HepG2 (cell line): ENCODE data around the gene C2. TPM values are rescaled to one million over a fixed set of nuclear protein-coding genes. Genes with fewer than 3 reads are reported as not detected.

Experiments used
- CHCHD3 ChIP-seq: sonication (generic); formaldehyde crosslinking; IDR thresholded peaks from 2 replicates; pipeline ENCODE4 v1.8.0; 2022; ENCODE audit warnings: mild to moderate bottlenecking, missing genetic modification reagents, moderate library complexity
- HMG20A ChIP-seq: IDR thresholded peaks from 2 replicates; pipeline ENCODE4 v1.6.1; 2016; ENCODE audit warnings: borderline replicate concordance
- HNF4A ChIP-seq: sonication (generic); formaldehyde crosslinking; IDR thresholded peaks from 2 replicates; pipeline ENCODE4 v1.4.0; 2020; ENCODE audit warnings: missing genetic modification reagents
- HOXA3 ChIP-seq: sonication (generic); formaldehyde crosslinking; IDR thresholded peaks from 2 replicates; pipeline ENCODE4 v1.5.0; 2020; ENCODE audit warnings: missing genetic modification reagents
- IKZF1 ChIP-seq: fragments of 450-650 bp; IDR thresholded peaks from 2 replicates; pipeline ENCODE4 v1.7.1; 2016
- KDM1A ChIP-seq: IDR thresholded peaks from 2 replicates; pipeline ENCODE4 v1.6.1; 2016; ENCODE audit warnings: missing compliant biosample characterization
- KDM6A ChIP-seq: IDR thresholded peaks from 2 replicates; pipeline ENCODE4 v1.6.1; 2016; ENCODE audit warnings: low read depth
- KMT2A ChIP-seq: sonication (generic); formaldehyde crosslinking; IDR thresholded peaks from 2 replicates; pipeline ENCODE4 v1.4.0; 2020; ENCODE audit warnings: missing genetic modification reagents
- LCORL ChIP-seq, 2 experiments: fragments of 450-650 bp in 1 of 2; sonication (generic) in 1 of 2; formaldehyde crosslinking in 1 of 2; IDR thresholded peaks; 2 replicates each; pipeline versions ENCODE4 v1.5.0 to v1.6.1; 2017 to 2020; ENCODE audit warnings: antibody characterized with exemption in 1 of 2, missing genetic modification reagents in 1 of 2
- MED8 ChIP-seq: sonication (generic); formaldehyde crosslinking; IDR thresholded peaks from 2 replicates; pipeline ENCODE4 v1.8.1; 2023; ENCODE audit warnings: mild to moderate bottlenecking, missing genetic modification reagents; ENCODE audit not compliant: insufficient replicate concordance
- NFATC3 ChIP-seq: sonication (generic); formaldehyde crosslinking; IDR thresholded peaks from 2 replicates; pipeline ENCODE4 v1.5.1; 2020; ENCODE audit warnings: mild to moderate bottlenecking, missing genetic modification reagents
- NFIB ChIP-seq: sonication (generic); formaldehyde crosslinking; IDR thresholded peaks from 2 replicates; pipeline ENCODE4 v1.9.0; 2021; ENCODE audit warnings: missing genetic modification reagents, mild to moderate bottlenecking, borderline replicate concordance
- NFRKB ChIP-seq: fragments of 450-650 bp; IDR thresholded peaks from 2 replicates; pipeline ENCODE4 v1.6.1; 2017
- RXRB ChIP-seq: IDR thresholded peaks from 2 replicates; pipeline ENCODE4 v1.6.1; 2016; ENCODE audit warnings: borderline replicate concordance, missing genetic modification reagents, missing compliant biosample characterization
- SIX4 ChIP-seq: sonication (generic); formaldehyde crosslinking; IDR thresholded peaks from 2 replicates; pipeline ENCODE4 v1.4.0; 2020; ENCODE audit warnings: missing genetic modification reagents
- SP140L ChIP-seq: sonication (generic); formaldehyde crosslinking; IDR thresholded peaks from 2 replicates; pipeline ENCODE4 v1.4.0; 2020; ENCODE audit warnings: missing genetic modification reagents, borderline replicate concordance
- SP4 ChIP-seq: sonication (generic); formaldehyde crosslinking; IDR thresholded peaks from 2 replicates; pipeline ENCODE4 v1.8.1; 2023; ENCODE audit warnings: mild to moderate bottlenecking, missing genetic modification reagents
- SRY ChIP-seq: sonication (generic); formaldehyde crosslinking; IDR thresholded peaks from 2 replicates; pipeline ENCODE4 v1.8.0; 2022; ENCODE audit warnings: mild to moderate bottlenecking, missing genetic modification reagents
- STAG1 ChIP-seq: sonication (generic); formaldehyde crosslinking; IDR thresholded peaks from 2 replicates; pipeline ENCODE4 v1.4.0; 2020; ENCODE audit warnings: missing genetic modification reagents
- TGIF2 ChIP-seq: IDR thresholded peaks from 2 replicates; pipeline ENCODE4 v1.6.1; 2016; ENCODE audit warnings: control low read depth, missing compliant biosample characterization
- YEATS4 ChIP-seq: sonication (generic); formaldehyde crosslinking; IDR thresholded peaks from 2 replicates; pipeline ENCODE4 v1.4.0; 2020; ENCODE audit warnings: missing genetic modification reagents, borderline replicate concordance
- ZFP62 ChIP-seq: sonication (generic); formaldehyde crosslinking; IDR thresholded peaks from 2 replicates; pipeline ENCODE4 v1.4.0; 2020; ENCODE audit warnings: missing genetic modification reagents
- ZHX1 ChIP-seq: sonication (generic); formaldehyde crosslinking; IDR thresholded peaks from 2 replicates; pipeline ENCODE4 v1.8.1; 2022; ENCODE audit warnings: low read depth, mild to moderate bottlenecking, missing genetic modification reagents
- ZNF205 ChIP-seq: IDR thresholded peaks from 2 replicates; pipeline ENCODE4 v1.6.1; 2018; ENCODE audit warnings: missing biosample characterization, missing genetic modification reagents
- ZNF543 ChIP-seq: sonication (generic); formaldehyde crosslinking; IDR thresholded peaks from 2 replicates; pipeline ENCODE4 v1.4.0; 2020; ENCODE audit warnings: mild to moderate bottlenecking, missing genetic modification reagents
- ZNF550 ChIP-seq: sonication (generic); formaldehyde crosslinking; IDR thresholded peaks from 2 replicates; pipeline ENCODE4 v1.4.0; 2020; ENCODE audit warnings: mild to moderate bottlenecking, missing genetic modification reagents, borderline replicate concordance
- ZNF644 ChIP-seq: IDR thresholded peaks from 2 replicates; pipeline ENCODE4 v1.6.1; 2016; ENCODE audit warnings: low read depth
- ZNF766 ChIP-seq: sonication (generic); formaldehyde crosslinking; IDR thresholded peaks from 2 replicates; pipeline ENCODE4 v1.5.0; 2020; ENCODE audit warnings: missing genetic modification reagents, borderline replicate concordance
- ZNF800 ChIP-seq: sonication (generic); formaldehyde crosslinking; IDR thresholded peaks from 2 replicates; pipeline ENCODE4 v1.4.0; 2020; ENCODE audit warnings: missing genetic modification reagents
- polyA plus RNA-seq, 8 experiments: library from polyadenylated mRNA; depleted of rRNA in 3 of 8; stranded (reverse) in 7 of 8; unstranded in 1 of 8; fragments of >200 nt; fragmentation: Illumina TruSeq in 4 of 8; extraction: Trizol in 4 of 8; gene quantifications; 2 replicates each; pipeline versions ENCODE4 v1.2.1 to v1.2.3, GENCODE V29; 2011 to 2016; ENCODE audit warnings: low read depth in 4 of 8, missing spikeins in 1 of 8, mixed read lengths in 1 of 8; ENCODE audit not compliant: insufficient read depth in 1 of 8
- total RNA-seq, 5 experiments: library from RNA; depleted of rRNA; stranded (reverse); fragments of >200 nt; fragmentation: Illumina TruSeq; extraction: Trizol; gene quantifications; 2 replicates each; pipeline ENCODE4 v1.2.3, GENCODE V29; 2016; ENCODE audit warnings: low read depth in 1 of 5

The C2 gene
- total and polyA plus RNA-seq, 2 of the 13 experiments (the other 11 are each of a cell fraction or from before 2014, with no cell fraction given), result 165 to 307 TPM

- TF ChIP-seq LCORL (IDR thresholded peaks at IDR 0.05) (no peak), LCORL (CRISPR knock-in tag; IDR thresholded peaks at IDR 0.05) (no peak), ZNF644 (no peak), KDM6A (CRISPR knock-in tag) (no peak), RXRB (peak; percentile 66; the same call in 1 of the 2 replicates), TGIF2 (CRISPR knock-in tag) (peak; percentile 84), IKZF1 (no peak), ZNF543 (CRISPR knock-in tag) (no peak), ZNF800 (CRISPR knock-in tag) (0 out of 2 replicates have a peak, but pooled peaks have one; percentile 39), ZNF205 (no peak), CHCHD3 (CRISPR knock-in tag) (no peak), NFATC3 (CRISPR knock-in tag) (no peak), HMG20A (no peak), SRY (CRISPR knock-in tag) (no peak), ZNF550 (CRISPR knock-in tag) (no peak), STAG1 (CRISPR knock-in tag) (0 out of 2 replicates have a peak, but pooled peaks have one; percentile 17), KMT2A (CRISPR knock-in tag) (no peak), ZFP62 (CRISPR knock-in tag) (no peak), SP4 (CRISPR knock-in tag) (no peak), MED8 (CRISPR knock-in tag) (no peak), YEATS4 (CRISPR knock-in tag) (no peak), HNF4A (CRISPR knock-in tag) (no peak), ZNF766 (CRISPR knock-in tag) (no peak), HOXA3 (CRISPR knock-in tag) (peak; percentile 46; the same call in 1 of the 2 replicates), NFIB (CRISPR knock-in tag) (no peak), ZHX1 (no peak), NFRKB (no peak), SP140L (CRISPR knock-in tag) (no peak), KDM1A (CRISPR knock-in tag) (no peak), SIX4 (CRISPR knock-in tag) (no peak)
Measured at GRCh38 chr6:31898383-31899011, 29.0 kb upstream of the C2 start (continued).
